AML-193 (cell line): ENCODE measurements around the gene FIBCD1.
"Not testable (repeated sequence)": the region's sequence is repeated elsewhere in the genome, so short reads cannot be mapped to it uniquely, and the experiment has no call there.

Experiments used
- DNase-seq, 2 experiments: peaks; one replicate each; lab custom pipeline; 2025; lab: John Stamatoyannopoulos, UW

FIBCD1 gene

DNA sequence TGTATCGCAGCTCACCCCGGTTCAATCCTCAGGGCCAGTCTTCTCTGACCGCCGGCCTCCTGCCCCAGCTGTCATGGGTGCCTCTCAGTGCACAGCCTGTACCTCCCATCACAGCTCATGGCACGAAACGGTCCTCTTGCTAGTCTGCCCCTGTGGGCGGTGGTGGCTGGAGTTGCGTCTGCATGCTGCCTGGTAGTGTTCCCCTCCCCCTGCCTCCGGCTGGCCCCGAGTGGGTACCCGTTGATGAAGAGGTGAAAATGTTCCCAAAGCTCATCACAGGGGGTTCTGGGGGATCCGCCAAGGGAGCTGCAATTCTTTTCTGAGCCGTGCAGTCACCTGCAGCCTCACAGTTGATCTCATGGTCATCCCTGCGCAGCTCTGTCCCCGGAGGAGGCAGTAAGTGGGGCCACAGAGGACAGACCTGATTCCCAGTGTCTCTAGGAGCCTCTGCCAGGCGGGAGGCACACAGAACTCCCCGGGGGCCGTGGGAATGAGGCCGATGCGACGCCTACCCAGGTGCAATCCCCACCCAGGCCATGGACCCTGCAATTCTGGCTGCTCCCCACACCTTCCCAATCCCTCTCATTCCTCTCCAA is 34.7 kb upstream of the FIBCD1 start:
- no peak for DNase-seq

DNA sequence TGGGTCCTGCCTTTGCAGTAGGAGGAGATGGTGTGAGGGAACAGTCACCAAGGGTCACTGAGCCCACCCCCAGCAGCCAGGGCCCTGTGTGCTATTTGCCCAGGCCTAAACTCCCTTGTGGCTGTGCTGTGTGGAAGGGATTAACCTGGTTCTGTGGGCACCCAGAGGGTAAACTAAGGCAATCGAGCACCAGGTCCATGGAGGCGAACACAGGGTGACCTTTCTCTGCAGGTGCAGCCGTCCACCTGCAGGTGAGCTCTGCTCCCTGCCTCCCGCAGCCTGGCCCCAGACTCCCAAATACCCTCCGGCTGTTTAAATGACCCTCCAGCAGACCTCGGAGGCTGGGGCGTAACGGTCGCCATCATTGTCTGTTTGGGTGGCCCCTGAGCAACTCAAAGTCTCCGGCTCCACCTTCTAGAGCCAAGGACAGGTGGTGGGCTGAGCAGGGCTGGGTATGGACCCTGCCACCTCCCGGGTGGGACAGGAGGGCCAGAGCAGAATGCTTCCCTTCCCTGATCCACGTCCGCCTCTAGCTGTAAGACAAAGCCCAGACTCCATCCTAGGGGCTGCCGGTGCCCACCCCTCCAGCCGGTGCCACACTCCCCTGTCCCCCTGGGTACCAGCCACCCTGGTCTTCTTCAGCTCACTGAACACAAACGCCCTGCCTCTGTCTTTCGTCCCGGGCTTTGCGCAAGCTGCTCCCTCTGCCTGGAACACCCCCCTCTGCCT is 34.1 kb upstream of the FIBCD1 start:
- no peak for DNase-seq

DNA sequence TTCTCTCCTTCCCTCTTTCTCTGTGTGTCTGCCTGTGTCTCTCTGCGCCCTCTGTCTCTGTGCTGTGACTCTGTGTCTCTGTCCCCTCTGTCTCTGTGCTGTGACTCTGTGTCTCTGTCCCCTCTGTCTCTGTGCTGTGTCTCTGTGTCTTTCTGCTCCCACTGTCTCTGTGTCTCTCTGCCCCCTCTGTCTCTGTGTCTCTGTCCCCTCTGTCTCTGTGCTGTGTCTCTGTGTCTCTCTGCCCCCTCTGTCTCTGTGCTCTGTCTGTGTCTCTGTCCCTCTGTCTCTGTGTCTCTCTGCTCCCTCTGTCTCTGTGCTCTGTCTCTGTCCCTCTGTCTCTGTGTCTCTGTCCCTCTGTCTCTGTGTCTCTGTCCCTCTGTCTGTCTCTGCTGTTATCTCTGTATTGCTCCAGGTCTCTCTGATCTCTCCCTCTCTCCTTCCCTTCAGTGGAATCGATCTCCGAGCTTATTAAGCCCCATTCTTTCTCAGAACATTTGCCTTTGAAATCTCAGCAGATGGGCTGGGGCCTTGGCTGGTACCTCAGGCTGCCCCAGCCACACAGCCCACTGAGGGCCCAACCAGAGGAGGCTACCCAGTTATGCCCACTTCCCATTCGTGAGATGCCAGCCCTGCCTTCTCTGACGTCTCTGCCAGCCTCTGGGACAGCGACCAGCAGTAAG is 33.4 kb upstream of the FIBCD1 start:
- no peak for DNase-seq

DNA sequence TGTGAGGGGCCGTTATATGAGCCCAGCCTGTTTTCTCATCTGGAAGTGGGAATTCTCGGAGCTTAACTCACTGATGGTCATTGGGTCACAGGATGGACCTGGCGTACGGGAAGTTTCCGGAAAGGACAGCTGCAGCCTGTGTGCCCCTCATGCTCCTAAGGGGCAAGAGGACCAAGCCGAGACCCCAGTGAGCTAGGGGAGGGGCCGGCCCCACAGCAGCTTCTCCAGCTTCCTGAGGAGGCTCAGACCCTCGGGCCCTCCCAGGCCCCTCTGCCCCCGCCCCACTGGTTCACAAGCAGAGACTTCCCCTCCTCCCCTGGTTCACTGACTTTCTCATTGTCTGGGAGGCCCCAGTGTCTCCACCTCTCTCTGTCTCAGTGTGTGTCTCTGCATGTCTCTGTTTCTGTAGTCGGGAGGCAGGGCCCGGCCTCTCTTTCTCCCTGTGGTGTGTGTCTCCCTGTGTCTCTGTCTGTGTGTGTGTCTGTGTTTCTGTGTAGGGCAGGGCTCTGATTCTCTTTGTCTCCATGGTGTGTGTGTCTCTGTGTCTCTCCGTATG is 32.3 kb upstream of the FIBCD1 start:
- DNase-seq, result no peak

DNA sequence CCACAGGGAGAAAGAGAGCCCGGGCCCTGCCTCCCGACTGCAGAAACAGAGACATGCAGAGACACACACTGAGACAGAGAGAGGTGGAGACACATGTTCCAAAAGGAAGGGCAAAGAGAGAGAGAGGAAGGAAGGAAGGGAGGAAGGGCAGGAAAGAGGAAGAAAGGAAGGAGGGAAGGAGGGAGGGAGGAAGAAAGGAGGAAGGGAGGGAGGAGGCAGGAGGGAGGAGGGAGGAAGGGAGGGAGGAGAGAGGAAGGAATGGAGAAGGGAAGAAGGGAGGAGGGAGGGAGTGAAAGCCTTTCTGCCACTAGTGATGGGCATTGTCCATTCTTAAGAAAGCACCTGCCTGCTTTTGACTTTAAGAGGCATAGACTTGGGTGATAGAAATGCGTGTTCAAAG is 31.8 kb upstream of the FIBCD1 start:
- no peak for DNase-seq

DNA sequence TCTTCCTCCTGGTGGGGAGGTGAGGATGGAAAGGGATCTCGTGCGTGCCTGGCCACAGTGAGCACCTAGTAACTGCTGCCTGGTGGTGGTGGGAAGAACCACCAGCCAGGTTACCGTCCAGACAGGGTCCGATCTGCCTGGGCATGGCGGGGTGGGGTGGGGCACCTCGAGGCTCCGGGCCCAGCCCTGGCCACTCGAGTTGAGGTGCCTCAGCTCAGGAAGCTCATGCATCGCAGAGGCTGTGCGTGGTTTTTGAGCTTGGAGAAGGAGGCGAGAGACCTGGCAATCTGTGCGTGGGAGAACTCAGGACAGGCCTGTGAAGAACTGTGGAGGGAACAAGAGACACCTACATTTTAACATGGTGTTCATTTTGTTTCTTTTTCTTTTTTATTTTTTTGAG is 31.0 kb upstream of the FIBCD1 start:
- DNase-seq, result no peak

DNA sequence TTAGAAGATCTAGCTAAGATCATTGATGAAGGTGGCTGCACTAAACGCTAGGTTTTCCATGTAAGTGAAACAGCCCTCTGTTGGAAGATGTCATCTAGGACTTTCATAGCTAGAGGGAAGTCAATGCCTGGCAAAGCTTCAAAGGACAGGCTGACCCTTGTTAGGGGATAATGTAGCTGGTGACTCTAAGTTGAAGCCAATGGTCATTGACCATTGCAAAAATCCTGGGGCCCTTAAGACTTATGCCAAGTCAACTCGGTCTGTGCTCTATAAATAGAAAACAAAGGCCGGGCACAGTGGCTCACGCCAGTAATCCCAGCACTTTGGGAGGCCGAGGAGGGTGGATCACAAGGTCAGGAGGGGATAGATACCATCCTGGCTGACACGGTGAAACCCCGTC is 26.6 kb upstream of the FIBCD1 start:
- no peak for DNase-seq

DNA sequence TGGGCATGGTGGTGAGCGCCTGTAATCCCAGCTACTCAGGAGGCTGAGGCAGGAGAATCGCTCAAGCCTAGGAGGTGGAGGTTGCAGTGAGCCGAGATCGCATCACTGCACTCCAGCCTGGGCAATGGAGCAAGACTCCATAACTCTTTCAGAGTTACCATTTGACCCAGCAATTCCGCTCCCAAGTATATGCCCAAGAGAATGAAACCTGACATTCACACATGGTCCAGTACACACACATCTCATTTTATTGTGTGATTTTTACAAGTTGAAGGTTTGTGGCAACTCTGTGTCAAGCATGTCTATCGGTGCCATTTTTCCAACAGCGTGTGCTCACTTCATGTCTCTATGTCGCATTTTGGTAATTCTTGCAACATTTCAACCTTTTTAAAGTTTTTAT is 24.9 kb upstream of the FIBCD1 start:
- no peak for DNase-seq

DNA sequence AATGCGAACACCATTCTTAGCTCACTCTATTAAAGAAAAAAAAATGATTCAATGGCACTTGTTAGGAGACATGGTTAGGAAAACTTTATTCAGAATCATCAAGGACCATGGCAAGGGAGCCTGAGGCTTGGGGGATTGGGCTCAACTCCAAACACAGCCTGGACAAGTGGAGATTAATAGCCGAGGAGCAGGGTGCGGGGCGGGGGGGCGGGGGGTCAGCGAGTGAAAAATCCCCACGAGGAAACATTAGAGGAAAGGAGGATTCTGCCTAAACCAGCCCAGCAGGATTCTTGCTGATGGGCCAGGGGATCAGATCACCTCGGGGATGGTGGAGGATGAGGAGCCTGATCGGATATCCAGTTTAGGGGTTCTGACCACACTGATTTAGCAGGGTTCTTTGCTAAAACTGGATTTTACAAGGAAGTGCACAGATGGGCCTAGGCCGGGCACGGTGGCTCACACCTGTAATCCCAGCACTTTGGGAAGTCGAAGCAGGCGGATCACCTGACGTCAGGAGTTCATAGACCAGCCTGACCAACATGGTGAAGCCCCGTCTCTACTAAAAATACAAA is 24.4 kb upstream of the FIBCD1 start:
- DNase-seq, result no peak

DNA sequence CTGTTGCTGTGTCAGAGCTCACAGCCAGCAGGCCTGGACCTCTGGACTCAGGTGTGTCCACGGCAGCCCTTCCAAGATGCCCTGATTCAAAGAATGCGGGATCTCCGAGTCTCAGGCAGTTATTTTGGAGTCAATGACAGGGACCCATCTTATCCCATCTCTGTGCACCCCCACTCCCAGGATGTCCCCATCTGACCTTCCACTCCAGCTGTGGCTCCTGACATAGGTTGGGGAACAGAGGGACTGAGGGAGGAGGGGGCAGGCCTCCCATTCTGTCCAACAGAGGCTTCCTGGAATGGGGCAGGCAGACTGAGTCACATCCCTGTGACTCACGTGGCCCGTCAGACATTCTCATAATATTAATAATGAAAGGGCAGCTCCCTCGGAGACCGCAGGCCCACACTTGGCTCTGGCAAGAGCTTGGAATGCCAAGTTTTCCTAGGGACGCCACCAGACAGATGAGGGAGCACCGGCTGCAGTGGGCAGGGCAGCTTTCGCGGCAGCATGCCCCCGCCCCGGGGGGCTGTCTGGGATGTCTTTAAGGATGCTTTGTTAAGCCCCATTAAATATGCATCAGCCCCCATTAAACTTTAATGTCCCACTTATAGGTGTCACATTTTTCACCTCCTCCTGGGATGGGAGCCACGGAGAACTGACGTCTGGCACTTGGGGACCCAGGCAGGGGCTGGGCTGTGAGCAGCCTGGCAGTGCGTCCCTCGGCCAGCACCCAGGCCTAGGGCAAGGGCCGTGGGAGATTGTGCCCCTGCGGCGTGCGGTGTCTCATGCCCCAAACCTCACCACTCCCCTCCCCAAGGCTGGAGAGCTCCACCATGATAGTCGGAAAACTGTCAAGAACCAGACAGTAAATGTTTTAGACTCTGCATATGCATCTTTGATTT is 23.6 kb upstream of the FIBCD1 start:
- no peak for DNase-seq

DNA sequence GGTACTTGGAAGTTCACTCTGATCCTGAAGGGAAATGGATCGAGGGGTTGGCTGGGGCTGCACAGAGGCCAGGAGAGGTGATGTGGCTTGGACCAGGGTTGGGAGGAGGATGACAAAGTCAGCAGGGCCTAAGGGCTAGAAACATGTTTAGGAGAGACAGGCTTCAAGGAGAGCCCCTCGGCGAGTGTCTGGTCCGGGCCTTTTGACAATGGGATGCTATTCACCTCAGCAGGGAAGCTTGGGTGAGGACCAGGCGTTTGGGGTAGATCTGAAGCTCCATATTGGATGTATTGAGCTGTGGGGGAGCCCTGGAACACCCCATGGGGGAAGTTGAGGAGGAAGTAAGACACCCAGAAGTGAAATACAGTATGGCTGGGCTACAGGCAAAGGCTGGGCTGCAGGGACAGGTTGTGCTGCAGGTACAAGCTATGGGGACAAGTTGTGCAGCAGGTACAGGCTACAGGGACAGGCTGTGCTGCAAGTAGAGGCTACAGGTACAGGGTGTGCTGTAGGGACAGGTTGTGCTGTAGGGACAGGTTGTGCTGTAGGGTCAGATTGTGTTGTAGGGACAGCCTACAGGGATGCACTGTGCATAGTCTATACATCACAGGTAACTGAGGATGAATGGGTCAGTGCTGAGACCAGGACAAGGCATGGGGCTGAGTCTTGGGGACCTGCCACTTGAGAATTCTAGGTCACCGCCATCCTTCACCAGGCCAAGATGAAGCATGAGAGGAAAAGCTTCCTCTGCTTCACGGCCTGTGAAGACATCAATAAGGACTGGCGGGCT is 22.7 kb upstream of the FIBCD1 start:
- no peak for DNase-seq

DNA sequence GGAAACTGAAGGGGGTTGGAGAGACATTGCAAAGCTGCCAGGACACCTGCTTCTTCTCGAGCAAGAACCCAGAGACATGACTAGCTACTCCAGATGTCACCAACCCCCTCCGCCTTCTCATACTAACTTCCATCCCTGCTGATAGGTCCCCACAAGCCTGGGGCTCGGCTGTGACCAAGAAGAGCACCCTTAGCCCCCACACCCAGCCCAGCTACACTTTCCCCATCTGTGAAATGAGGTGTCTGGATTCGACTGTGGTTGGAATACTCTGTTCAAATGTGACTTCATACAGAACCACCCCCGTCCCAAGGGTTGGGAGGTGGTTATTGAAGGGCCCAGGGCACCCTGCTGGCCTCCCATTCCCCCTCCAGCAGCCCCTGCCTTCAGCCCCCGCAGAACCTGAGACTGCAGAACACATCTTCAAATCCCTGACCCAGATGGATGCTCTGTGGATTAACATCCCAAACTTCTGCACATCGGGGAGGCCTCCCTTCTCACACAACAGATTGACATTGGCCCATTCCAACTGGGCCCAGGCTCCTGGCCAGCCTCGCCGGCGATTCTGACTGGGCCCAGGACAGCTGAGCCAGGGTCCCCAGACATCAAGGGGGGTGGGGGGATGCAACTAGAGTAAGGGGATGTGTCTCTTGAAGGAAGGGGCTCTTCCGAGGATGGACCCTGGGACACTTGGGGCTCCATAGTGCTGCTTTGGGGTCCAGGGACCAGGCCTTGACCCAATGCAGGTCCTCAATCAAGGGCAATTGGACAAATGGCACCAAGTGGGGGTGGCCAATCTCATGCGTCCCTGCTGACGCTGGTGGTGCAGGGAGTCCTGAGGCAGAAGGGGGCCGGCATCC is 21.7 kb upstream of the FIBCD1 start:
- DNase-seq, result no peak

DNA sequence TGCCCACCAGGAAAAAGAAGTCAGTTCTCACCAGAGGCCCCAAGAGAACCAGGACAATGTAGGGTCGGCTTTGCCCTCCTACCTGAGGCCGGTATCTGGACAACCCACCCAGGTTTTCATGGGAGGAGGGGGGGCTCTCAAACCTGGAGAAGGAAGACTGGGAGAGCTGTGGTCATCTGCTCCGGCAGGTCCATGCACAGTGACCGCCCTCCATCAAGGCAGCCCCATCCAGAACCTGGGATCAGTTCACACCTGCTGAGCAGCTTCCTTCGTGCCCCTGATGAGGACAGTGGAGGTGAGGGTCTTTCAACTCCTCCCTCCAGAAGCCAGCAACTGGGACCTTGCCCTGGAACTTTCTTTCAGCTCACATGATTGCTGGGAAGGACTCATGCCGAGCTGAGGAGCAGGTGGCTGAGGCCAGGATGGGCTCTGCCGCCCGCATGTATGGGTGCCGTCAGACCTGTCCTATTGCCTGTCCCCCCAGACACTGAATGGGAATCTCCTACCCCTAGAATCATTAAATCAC is 20.8 kb upstream of the FIBCD1 start:
- DNase-seq, result no peak

DNA sequence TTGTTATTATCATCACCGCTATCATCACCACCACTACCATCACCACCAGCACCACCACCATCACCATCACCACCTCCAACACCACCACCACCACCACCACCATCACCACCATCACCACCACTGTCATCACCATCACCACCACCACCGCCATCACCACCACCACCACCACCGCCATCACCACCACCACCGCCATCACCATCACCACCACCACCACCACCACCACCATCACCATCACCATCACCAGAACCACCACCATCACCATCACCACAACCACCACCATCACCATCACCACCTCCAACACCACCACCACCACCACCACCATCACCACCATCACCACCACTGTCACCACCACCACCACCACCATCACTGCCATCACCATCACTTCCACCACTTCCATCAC is 19.5 kb upstream of the FIBCD1 start:
- DNase-seq, result not testable (repeated sequence)

DNA sequence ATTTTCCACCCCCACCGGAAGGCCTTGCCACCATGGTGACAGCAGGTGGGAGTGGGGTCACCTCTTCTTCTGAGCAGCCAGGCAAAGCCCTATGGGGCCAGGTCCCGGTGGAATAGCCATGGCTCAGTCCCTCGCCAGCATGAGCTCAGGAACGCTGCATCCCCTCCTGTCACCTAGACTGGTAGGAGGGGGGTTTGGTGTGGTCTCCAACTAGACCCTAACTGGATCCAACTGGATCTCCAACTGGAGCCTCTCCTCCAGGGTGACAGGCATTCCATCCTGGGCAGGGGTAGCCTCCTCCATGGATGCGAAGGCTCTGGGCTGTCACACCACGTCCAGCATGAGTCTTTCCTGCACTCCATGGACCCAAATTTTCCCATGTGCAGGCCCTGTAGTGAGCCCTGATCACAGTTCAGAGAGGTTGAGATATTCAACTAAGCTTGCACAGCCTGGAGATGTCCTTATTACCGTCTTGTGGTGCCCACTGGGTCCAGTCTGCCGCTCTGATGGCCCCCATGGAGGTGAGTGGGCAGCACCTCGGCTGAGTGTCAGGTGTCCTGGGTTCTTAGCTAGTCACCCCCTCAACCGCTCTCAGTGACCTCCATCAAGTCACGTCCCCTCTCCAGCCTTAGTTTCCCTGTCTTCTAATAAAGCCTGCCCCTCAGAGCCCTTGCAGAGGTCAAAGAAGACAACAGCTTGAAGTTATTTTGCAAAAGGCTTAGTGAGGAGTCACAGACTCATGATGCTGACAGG is 18.6 kb upstream of the FIBCD1 start:
- DNase-seq, result no peak

DNA sequence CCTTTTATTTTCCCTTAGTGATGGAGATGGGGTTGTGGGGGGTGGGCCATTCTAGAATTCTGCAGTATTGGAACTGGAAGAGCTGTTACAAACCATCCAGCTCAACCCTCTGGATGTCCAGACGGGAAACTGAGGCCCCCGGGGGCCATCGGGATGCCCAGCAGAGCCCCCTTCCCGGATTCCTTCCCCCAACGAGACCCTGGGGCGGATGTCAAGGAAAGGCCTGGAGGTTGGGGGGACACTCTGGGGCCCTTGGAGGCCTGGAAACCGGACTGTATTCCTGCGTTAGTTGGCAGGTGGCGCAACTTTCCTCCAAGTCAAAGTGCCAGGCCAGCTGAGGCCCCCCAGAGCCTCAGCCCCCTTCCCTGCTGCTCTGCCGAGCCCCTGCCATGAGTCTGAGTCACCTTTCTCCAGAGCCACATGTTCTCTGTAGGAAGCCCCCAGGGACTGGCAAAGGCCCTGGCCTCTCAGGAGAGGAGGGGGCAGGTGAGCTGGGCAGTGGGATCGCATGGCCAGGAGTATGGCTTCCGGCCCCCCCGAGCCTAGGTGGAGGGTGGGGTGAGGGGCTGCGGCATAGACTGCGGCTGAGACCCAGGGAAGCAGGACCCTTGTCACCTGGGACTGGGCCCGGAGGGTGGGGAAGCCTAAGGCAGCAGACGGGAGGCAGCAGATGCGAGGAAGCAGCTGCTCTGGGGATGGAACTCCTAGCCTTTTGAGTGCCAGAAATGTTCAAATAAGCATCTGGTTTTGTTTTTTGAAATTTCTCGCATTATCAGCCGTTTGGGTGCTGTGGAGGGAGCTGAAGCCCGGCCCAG is 17.8 kb upstream of the FIBCD1 start:
- DNase-seq, result no peak

DNA sequence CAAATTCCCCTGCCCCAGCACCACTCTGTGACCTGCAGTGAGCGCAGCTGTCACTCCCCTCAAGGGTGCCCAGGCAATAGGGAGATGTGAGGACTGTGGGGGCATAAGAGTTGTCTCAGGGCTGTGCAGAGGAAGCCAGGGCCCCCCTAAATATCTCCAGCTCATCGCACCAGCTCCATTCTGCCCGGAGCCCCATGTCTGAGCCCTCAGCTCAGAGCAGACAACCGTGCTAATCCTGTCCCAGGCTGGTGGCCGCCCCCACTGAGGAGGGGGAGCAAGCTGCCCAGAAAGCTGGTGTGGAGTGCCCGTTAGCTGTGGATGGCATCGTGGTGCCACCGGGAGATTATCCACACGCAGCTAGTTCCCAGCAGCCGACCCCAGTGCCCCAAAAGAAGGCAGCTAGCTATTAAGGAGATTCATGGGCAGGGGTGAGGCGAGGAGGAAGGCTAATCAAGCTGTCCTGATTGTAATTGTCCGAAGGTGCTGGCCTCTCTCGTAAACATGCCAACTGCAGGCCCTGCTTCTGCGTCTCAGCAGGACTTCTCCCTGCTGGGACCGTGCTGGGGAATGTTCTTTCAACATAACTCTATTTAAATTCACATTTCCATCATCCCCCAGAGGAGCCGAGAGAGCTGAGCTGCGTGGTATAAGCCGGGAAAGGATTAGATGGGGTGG is 17.0 kb upstream of the FIBCD1 start:
- no peak for DNase-seq

DNA sequence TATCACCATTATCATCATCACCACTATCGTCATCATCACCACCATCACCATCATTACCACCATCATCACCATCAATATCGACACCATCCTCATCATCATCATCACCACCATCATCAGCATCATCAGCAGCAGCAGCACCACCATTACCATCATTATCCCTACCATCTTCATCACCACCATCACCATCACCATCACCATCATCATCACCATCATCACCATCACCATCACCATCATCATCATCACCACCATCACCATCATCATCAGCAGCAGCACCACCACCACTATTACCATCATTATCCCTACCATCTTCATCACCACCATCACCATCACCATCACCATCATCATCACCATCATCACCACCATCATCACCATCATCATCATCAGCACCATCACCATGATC is 15.9 kb upstream of the FIBCD1 start:
- DNase-seq, result not testable (repeated sequence)
